ENCODE results near the gene FBLN2. TPM values are rescaled to one million over a fixed set of nuclear protein-coding genes. Genes with fewer than 3 reads are reported as not detected.
"Not testable (repeated sequence)": the region's sequence is repeated elsewhere in the genome, so short reads cannot be mapped to it uniquely, and the experiment has no call there.

FBLN2 gene
- not detected for total RNA-seq

- ChIA-PET CTCF (no interaction called here), POLR2A (no interaction called here)
- no peak within 1 kb of the TSS for H3K4me3 Mint-ChIP-seq
- H3K27ac Mint-ChIP-seq, result no peak within 1 kb of the TSS
- peaks cover 24% of the 10 kb centered on the region for H3K4me1 Mint-ChIP-seq
- H3K36me3 Mint-ChIP-seq (ENCODE audit: low read depth), result peaks cover 3% of the 10 kb centered on the region
- peaks cover 47% of the 10 kb centered on the region for H3K27me3 Mint-ChIP-seq
- DNase-seq, result no peak
- H3K9me3 Mint-ChIP-seq, result no peaks in the 10 kb centered on the region
Measured at GRCh38 chr3:13548696-13549622, at the start of gene FBLN2. FBLN2 (plus strand) TSS chr3:13549125; CDS start chr3:13570356, 21,231 bp downstream.

GRCh38 chr3:13499246-13499645 is 49.7 kb upstream of the FBLN2 start:
- ChIA-PET POLR2A (interaction anchor here (1.3 to 2.5 kb wide), 3 partner anchors 19 to 156 kb away, joined by 3 to 12 read pairs (median 3); partner anchors contain the start of gene HDAC11), CTCF (interaction anchor here (1.1 to 10.6 kb wide), 3 partner anchors 15 to 153 kb away, joined by 3 to 417 read pairs (median 5); no protein-coding TSS in a partner anchor)
- H3K36me3 Mint-ChIP-seq (ENCODE audit: low read depth); H3K27me3 Mint-ChIP-seq; H3K27ac Mint-ChIP-seq; DNase-seq; H3K9me3 Mint-ChIP-seq; H3K4me3 Mint-ChIP-seq: not testable (repeated sequence)
- H3K4me1 Mint-ChIP-seq, result peaks cover 12% of the 10 kb centered on the region

GRCh38 chr3:13500133-13500885 is 48.6 kb upstream of the FBLN2 start:
- no peaks in the 10 kb centered on the region for H3K27me3 Mint-ChIP-seq
- no peaks in the 10 kb centered on the region for H3K36me3 Mint-ChIP-seq (ENCODE audit: low read depth)
- no peak for DNase-seq
- peaks cover 12% of the 10 kb centered on the region for H3K4me1 Mint-ChIP-seq
- ChIA-PET POLR2A (no interaction called here), CTCF (interaction anchor here (1.1 to 10.6 kb wide), 3 partner anchors 14 to 152 kb away, joined by 3 to 417 read pairs (median 5); no protein-coding TSS in a partner anchor)
- H3K4me3 Mint-ChIP-seq, result no peak overlapping the region
- H3K27ac Mint-ChIP-seq, result no peak overlapping the region
- no peaks in the 10 kb centered on the region for H3K9me3 Mint-ChIP-seq

GRCh38 chr3:13501056-13501455 is 47.9 kb upstream of the FBLN2 start:
- Mint-ChIP-seq H3K36me3 (ENCODE audit: low read depth) (no peaks in the 10 kb centered on the region), H3K27ac (no peak overlapping the region), H3K27me3 (no peaks in the 10 kb centered on the region), H3K9me3 (no peaks in the 10 kb centered on the region), H3K4me3 (no peak overlapping the region), H3K4me1 (peaks cover 12% of the 10 kb centered on the region)
- POLR2A ChIA-PET, result no interaction called here
- CTCF ChIA-PET, result interaction anchor here (10.6 kb wide), 1 partner anchor 151 kb away, joined by 417 read pairs; no protein-coding TSS in a partner anchor
- no peak for DNase-seq

GRCh38 chr3:13501521-13501920 is 47.4 kb upstream of the FBLN2 start:
- peaks cover 9% of the 10 kb centered on the region for H3K4me1 Mint-ChIP-seq
- no peak overlapping the region for H3K4me3 Mint-ChIP-seq
- no peak for DNase-seq
- H3K27ac Mint-ChIP-seq, result no peak overlapping the region
- CTCF ChIA-PET, result interaction anchor here (0.5 to 10.6 kb wide), 2 partner anchors 150 to 203 kb away, joined by 4 to 417 read pairs; no protein-coding TSS in a partner anchor
- H3K36me3 Mint-ChIP-seq (ENCODE audit: low read depth), result no peaks in the 10 kb centered on the region
- no peaks in the 10 kb centered on the region for H3K27me3 Mint-ChIP-seq
- H3K9me3 Mint-ChIP-seq, result no peaks in the 10 kb centered on the region
- POLR2A ChIA-PET, result no interaction called here

- Mint-ChIP-seq H3K27ac (no peak overlapping the region), H3K4me3 (no peak overlapping the region), H3K9me3 (no peaks in the 10 kb centered on the region), H3K27me3 (no peaks in the 10 kb centered on the region), H3K4me1 (peaks cover 5% of the 10 kb centered on the region), H3K36me3 (ENCODE audit: low read depth) (no peaks in the 10 kb centered on the region)
- ChIA-PET POLR2A (no interaction called here), CTCF (interaction anchor here (0.5 to 10.6 kb wide), 2 partner anchors 150 to 204 kb away, joined by 4 to 417 read pairs; no protein-coding TSS in a partner anchor)
- no peak for DNase-seq
Measured at GRCh38 chr3:13501958-13502790, 46.8 kb upstream of the FBLN2 start.

- H3K27me3 Mint-ChIP-seq, result no peaks in the 10 kb centered on the region
- no peak overlapping the region for H3K4me3 Mint-ChIP-seq
- no peak overlapping the region for H3K27ac Mint-ChIP-seq
- no peak for DNase-seq
- ChIA-PET CTCF (interaction anchor here (10.6 kb wide), 1 partner anchor 149 kb away, joined by 417 read pairs; no protein-coding TSS in a partner anchor), POLR2A (no interaction called here)
- H3K4me1 Mint-ChIP-seq, result no peaks in the 10 kb centered on the region
- H3K36me3 Mint-ChIP-seq (ENCODE audit: low read depth), result no peaks in the 10 kb centered on the region
- no peaks in the 10 kb centered on the region for H3K9me3 Mint-ChIP-seq
Measured at GRCh38 chr3:13502791-13503060, 46.2 kb upstream of the FBLN2 start.

- Mint-ChIP-seq H3K4me1 (no peaks in the 10 kb centered on the region), H3K27ac (no peak overlapping the region), H3K9me3 (no peaks in the 10 kb centered on the region), H3K4me3 (no peak overlapping the region), H3K27me3 (no peaks in the 10 kb centered on the region), H3K36me3 (ENCODE audit: low read depth) (no peaks in the 10 kb centered on the region)
- CTCF ChIA-PET, result interaction anchor here (1.1 to 10.6 kb wide), 2 partner anchors 9 to 148 kb away, joined by 4 to 417 read pairs; no protein-coding TSS in a partner anchor
- no peak for DNase-seq
- POLR2A ChIA-PET, result no interaction called here
Measured at GRCh38 chr3:13504161-13504831, 44.6 kb upstream of the FBLN2 start.

GRCh38 chr3:13505147-13506130 is 43.5 kb upstream of the FBLN2 start:
- no peaks in the 10 kb centered on the region for H3K36me3 Mint-ChIP-seq (ENCODE audit: low read depth)
- ChIA-PET POLR2A (no interaction called here), CTCF (no interaction called here)
- H3K4me1 Mint-ChIP-seq, result no peaks in the 10 kb centered on the region
- no peak for DNase-seq
- no peak overlapping the region for H3K4me3 Mint-ChIP-seq
- H3K27ac Mint-ChIP-seq, result no peak overlapping the region
- H3K27me3 Mint-ChIP-seq, result no peaks in the 10 kb centered on the region
- no peaks in the 10 kb centered on the region for H3K9me3 Mint-ChIP-seq

- Mint-ChIP-seq H3K9me3 (no peaks in the 10 kb centered on the region), H3K27ac (no peak overlapping the region), H3K4me3 (no peak overlapping the region), H3K4me1 (no peaks in the 10 kb centered on the region), H3K27me3 (no peaks in the 10 kb centered on the region), H3K36me3 (ENCODE audit: low read depth) (no peaks in the 10 kb centered on the region)
- CTCF ChIA-PET, result no interaction called here
- no peak for DNase-seq
- POLR2A ChIA-PET, result no interaction called here
Measured at GRCh38 chr3:13506239-13506638, 42.7 kb upstream of the FBLN2 start.

GRCh38 chr3:13506680-13507079 is 42.2 kb upstream of the FBLN2 start:
- no peak overlapping the region for H3K4me3 Mint-ChIP-seq
- H3K36me3 Mint-ChIP-seq (ENCODE audit: low read depth), result no peaks in the 10 kb centered on the region
- no peak overlapping the region for H3K27ac Mint-ChIP-seq
- H3K9me3 Mint-ChIP-seq, result no peaks in the 10 kb centered on the region
- CTCF ChIA-PET, result no interaction called here
- no peaks in the 10 kb centered on the region for H3K4me1 Mint-ChIP-seq
- POLR2A ChIA-PET, result no interaction called here
- H3K27me3 Mint-ChIP-seq, result no peaks in the 10 kb centered on the region
- DNase-seq, result no peak

- H3K27me3 Mint-ChIP-seq, result no peaks in the 10 kb centered on the region
- H3K27ac Mint-ChIP-seq, result no peak overlapping the region
- no peaks in the 10 kb centered on the region for H3K36me3 Mint-ChIP-seq (ENCODE audit: low read depth)
- ChIA-PET POLR2A (no interaction called here), CTCF (no interaction called here)
- no peaks in the 10 kb centered on the region for H3K4me1 Mint-ChIP-seq
- H3K4me3 Mint-ChIP-seq, result no peak overlapping the region
- no peaks in the 10 kb centered on the region for H3K9me3 Mint-ChIP-seq
- no peak for DNase-seq
Measured at GRCh38 chr3:13507247-13507569, 41.7 kb upstream of the FBLN2 start.
